Dermis microvascular lymphatic vessel endothelial cell (primary cell): ENCODE measurements around the gene TRAK2. TPM values are rescaled to one million over a fixed set of nuclear protein-coding genes. Genes with fewer than 3 reads are reported as not detected.
A peak's percentile ranks its signal among the peaks of the same experiment; 100 is the strongest.
"Not testable (repeated sequence)": the region's sequence is repeated elsewhere in the genome, so short reads cannot be mapped to it uniquely, and the experiment has no call there.

Experiments
- DNase-seq, 2 donors: peaks; one replicate each; pipeline versions ENCODE4 v3.0.0 to v3.0.0-alpha.2; 2010; ENCODE audit warnings: low read depth in 2 of 2
- total RNA-seq: library from RNA; depleted of rRNA; stranded (reverse); fragments of >200 nt; gene quantifications from 2 replicates; pipeline ENCODE4 v1.2.1, GENCODE V29; 2014

Gene TRAK2
- 27.1 and 30.2 TPM in 2 replicates for total RNA-seq

GRCh38 chr2:201451292-201452057 is at the start of gene TRAK2, which contains the start of gene STRADB:
TSS of gene TRAK2 (minus strand) at chr2:201451458. CDS start at chr2:201420507, 30,951 bp downstream.
TSS of gene STRADB (plus strand) at chr2:201451740. CDS start at chr2:201454841, 3,101 bp downstream.
- DNase-seq = peak; percentile 93 to 95

GRCh38 chr2:201500534-201500933 is 49.3 kb upstream of the TRAK2 start:
- no peak for DNase-seq

GRCh38 chr2:201496785-201497184 is 45.5 kb upstream of the TRAK2 start:
- DNase-seq = no peak

GRCh38 chr2:201490291-201490690 is 39.0 kb upstream of the TRAK2 start:
- DNase-seq = no peak

- DNase-seq = no peak
Observed at GRCh38 chr2:201484805-201485204, 33.5 kb upstream of the TRAK2 start.

GRCh38 chr2:201483758-201484157 is 32.5 kb upstream of the TRAK2 start:
- not testable (repeated sequence) for DNase-seq

- no peak for DNase-seq
Observed at GRCh38 chr2:201483342-201483741, 32.1 kb upstream of the TRAK2 start.

GRCh38 chr2:201482543-201482942 is 31.3 kb upstream of the TRAK2 start:
- no peak for DNase-seq

- DNase-seq = no peak
Observed at GRCh38 chr2:201472411-201472810, 21.2 kb upstream of the TRAK2 start.

GRCh38 chr2:201471732-201472393 is 20.6 kb upstream of the TRAK2 start:
- DNase-seq = no peak

- no peak for DNase-seq
Observed at GRCh38 chr2:201470821-201471731, 19.8 kb upstream of the TRAK2 start.

- DNase-seq = no peak
Observed at GRCh38 chr2:201467666-201468065, 16.4 kb upstream of the TRAK2 start.

GRCh38 chr2:201466050-201466675 is 14.9 kb upstream of the TRAK2 start:
- peak in 1 of 2 donors; percentile 84 for DNase-seq

- DNase-seq = peak in 1 of 2 donors; percentile 2
Observed at GRCh38 chr2:201465524-201465971, 14.3 kb upstream of the TRAK2 start.

- DNase-seq = no peak
Observed at GRCh38 chr2:201464547-201464946, 13.3 kb upstream of the TRAK2 start.

GRCh38 chr2:201460532-201460931 is 9.3 kb upstream of the TRAK2 start:
- DNase-seq = no peak

GRCh38 chr2:201458381-201458780 is 7.1 kb upstream of the TRAK2 start:
- no peak for DNase-seq

- no peak for DNase-seq
Observed at GRCh38 chr2:201452922-201453643, 1.8 kb upstream of the TRAK2 start.

- DNase-seq = peak in 1 of 2 donors; percentile 4
Observed at GRCh38 chr2:201452058-201452921, 1.0 kb upstream of the TRAK2 start.

GRCh38 chr2:201450954-201451291 is 335 bp downstream of the TRAK2 start:
- DNase-seq = no peak
